Tibial nerve (tissue), 4 donors: Measurements from ENCODE around the gene CACTIN. TPM values are rescaled to one million over a fixed set of nuclear protein-coding genes. Genes with fewer than 3 reads are reported as not detected.

Experiments
- DNase-seq, 2 donors: peaks; one replicate each; pipeline ENCODE4 v3.0.0-alpha.2; 2019; ENCODE audit warnings: low spot score in 2 of 2
- H3K27ac ChIP-seq, 4 donors: fragments of 200-600 bp; sonication (generic) in 3 of 4; one replicate each; pipeline ENCODE4 v1.5.1; 2017 to 2019; ENCODE audit warnings: mild to moderate bottlenecking in 1 of 4
- H3K27me3 ChIP-seq, 2 donors: fragments of 200-600 bp; sonication (generic) in 1 of 2; one replicate each; pipeline versions ENCODE4 v1.5.1 to v1.6.0; 2017 to 2019
- H3K36me3 ChIP-seq, 3 donors: fragments of 200-600 bp; sonication (generic); one replicate each; pipeline ENCODE4 v1.5.1; 2018 to 2019
- H3K4me1 ChIP-seq, 4 donors: fragments of 200-600 bp; sonication (generic) in 3 of 4; one replicate each; pipeline ENCODE4 v1.5.1; 2017 to 2019
- H3K4me3 ChIP-seq, 4 donors: fragments of 200-600 bp; sonication (generic) in 3 of 4; one replicate each; pipeline ENCODE4 v1.5.1; 2017 to 2019; ENCODE audit warnings: mild to moderate bottlenecking in 1 of 4, moderate library complexity in 1 of 4
- H3K9me3 ChIP-seq, 4 donors: fragments of 200-600 bp; sonication (generic) in 3 of 4; one replicate each; pipeline ENCODE4 v1.5.1; 2017 to 2019
- CTCF ChIP-seq, 5 experiments: fragments of 200-600 bp in 3 of 5; fragments of 450-650 bp in 2 of 5; sonication (generic) in 3 of 5; IDR thresholded peaks; one replicate each; pipeline ENCODE4 v1.5.1; 2016 to 2019; ENCODE audit warnings: antibody characterized with exemption in 5 of 5, mild to moderate bottlenecking in 3 of 5, moderate library complexity in 2 of 5
- EP300 ChIP-seq, 2 donors: sonication (generic); formaldehyde crosslinking; IDR thresholded peaks; one replicate each; pipeline ENCODE4 v1.6.1; 2017; ENCODE audit warnings: antibody characterized with exemption in 2 of 2, mild to moderate bottlenecking in 1 of 2
- POLR2A ChIP-seq, 2 donors: fragments of 450-650 bp; IDR thresholded peaks; one replicate each; pipeline ENCODE4 v1.6.1; 2017; ENCODE audit warnings: antibody characterized with exemption in 2 of 2, mild to moderate bottlenecking in 2 of 2, moderate library complexity in 2 of 2
- WGBS, 2 donors: methylation state at CpG; one replicate each; pipeline ENCODE4 v1.1.5; 2018; 5-methylcytosine and 5-hydroxymethylcytosine counted together
- total RNA-seq, 4 donors: library from RNA; depleted of rRNA; stranded (reverse); fragments of >200 nt; gene quantifications; one replicate each; pipeline ENCODE4 v1.1.0, GENCODE V29; 2016

The CACTIN gene
- total RNA-seq, 4 donors from 2014 or later = 22.9 to 59.1 (median 42.7) TPM

GRCh38 chr19:3608079-3608641 lies 18.4 kb downstream of the CACTIN start:
- H3K27me3 ChIP-seq = peaks cover 0 to 6% of the 10 kb centered on the region in 2 donors
- DNase-seq = no peak
- no peak for TF ChIP-seq EP300 (IDR thresholded peaks at IDR 0.05)
- no peak for TF ChIP-seq POLR2A (IDR thresholded peaks at IDR 0.05)
- TF ChIP-seq CTCF (IDR thresholded peaks at IDR 0.05) = no peak
- peaks cover 0 to 36% (median 12%) of the 10 kb centered on the region in 3 donors for H3K36me3 ChIP-seq
- H3K9me3 ChIP-seq = no peaks in the 10 kb centered on the region
- H3K4me1 ChIP-seq = peaks cover 0 to 67% (median 51%) of the 10 kb centered on the region in 4 donors
- peak overlapping the region in 3 of 4 donors; percentile 71 to 89 (median 82) for H3K27ac ChIP-seq
- WGBS, 2 donors = 51 to 57% methylated on average over 3 of the region's 3 CpGs
- no peak overlapping the region for H3K4me3 ChIP-seq

GRCh38 chr19:3607303-3608078 lies 19.1 kb downstream of the CACTIN start:
- Histone ChIP-seq H3K4me3 (peak overlapping the region; percentile 41 to 60 (median 51)), H3K27ac (peak overlapping the region; percentile 71 to 89 (median 80)), H3K9me3 (no peaks in the 10 kb centered on the region), H3K36me3 (peaks cover 0 to 29% (median 12%) of the 10 kb centered on the region in 3 donors), H3K4me1 (peaks cover 0 to 68% (median 51%) of the 10 kb centered on the region in 4 donors), H3K27me3 (peaks cover 0 to 6% of the 10 kb centered on the region in 2 donors)
- WGBS, 2 donors = 21 to 26% methylated on average over 22 of the region's 22 CpGs
- DNase-seq = no peak
- TF ChIP-seq CTCF (IDR thresholded peaks at IDR 0.05) (no peak), EP300 (IDR thresholded peaks at IDR 0.05) (no peak)

- DNase-seq = peak; percentile 78 to 82
- Histone ChIP-seq H3K4me1 (peaks cover 0 to 72% (median 51%) of the 10 kb centered on the region in 4 donors), H3K36me3 (peaks cover 0 to 22% (median 8%) of the 10 kb centered on the region in 3 donors), H3K27ac (peak within 1 kb of the TSS; percentile 71 to 89 (median 80)), H3K9me3 (no peaks in the 10 kb centered on the region), H3K4me3 (peak within 1 kb of the TSS; percentile 41 to 60 (median 51)), H3K27me3 (peaks cover 0 to 6% of the 10 kb centered on the region in 2 donors)
- 2 to 6% methylated on average over 7 to 29 of the region's 46 CpGs for WGBS, 2 donors
- TF ChIP-seq POLR2A (IDR thresholded peaks at IDR 0.05) (peak in 1 of 2 donors; percentile 52), EP300 (IDR thresholded peaks at IDR 0.05) (peak in 1 of 2 donors; percentile 56), CTCF (IDR thresholded peaks at IDR 0.05) (peak in 1 of 5 experiments; percentile 15)
Measured at GRCh38 chr19:3606690-3607289, 19.8 kb downstream of the CACTIN start, which contains the start of gene TBXA2R. Gene TBXA2R (minus strand): TSS chr19:3606875. CDS start chr19:3600634, 6,241 bp downstream.

- H3K4me3 ChIP-seq = peak overlapping the region; percentile 41 to 60 (median 51)
- TF ChIP-seq POLR2A (IDR thresholded peaks at IDR 0.05) (no peak), EP300 (IDR thresholded peaks at IDR 0.05) (no peak), CTCF (IDR thresholded peaks at IDR 0.05) (no peak)
- H3K36me3 ChIP-seq = peaks cover 0 to 17% (median 4%) of the 10 kb centered on the region in 3 donors
- peaks cover 0 to 72% (median 51%) of the 10 kb centered on the region in 4 donors for H3K4me1 ChIP-seq
- WGBS, 2 donors = 9 to 14% methylated on average over 4 to 32 of the region's 35 CpGs
- no peak for DNase-seq
- H3K27ac ChIP-seq = peak overlapping the region; percentile 71 to 89 (median 80)
- H3K27me3 ChIP-seq = peaks cover 0 to 6% of the 10 kb centered on the region in 2 donors
- H3K9me3 ChIP-seq = no peaks in the 10 kb centered on the region
Measured at GRCh38 chr19:3606174-3606689, 20.4 kb downstream of the CACTIN start.
